ENCODE data around the gene C14orf180.

GRCh38 chr14:104586832-104587620 is 7.5 kb downstream of the C14orf180 start:
- TF ChIP-seq, protein P1, sequence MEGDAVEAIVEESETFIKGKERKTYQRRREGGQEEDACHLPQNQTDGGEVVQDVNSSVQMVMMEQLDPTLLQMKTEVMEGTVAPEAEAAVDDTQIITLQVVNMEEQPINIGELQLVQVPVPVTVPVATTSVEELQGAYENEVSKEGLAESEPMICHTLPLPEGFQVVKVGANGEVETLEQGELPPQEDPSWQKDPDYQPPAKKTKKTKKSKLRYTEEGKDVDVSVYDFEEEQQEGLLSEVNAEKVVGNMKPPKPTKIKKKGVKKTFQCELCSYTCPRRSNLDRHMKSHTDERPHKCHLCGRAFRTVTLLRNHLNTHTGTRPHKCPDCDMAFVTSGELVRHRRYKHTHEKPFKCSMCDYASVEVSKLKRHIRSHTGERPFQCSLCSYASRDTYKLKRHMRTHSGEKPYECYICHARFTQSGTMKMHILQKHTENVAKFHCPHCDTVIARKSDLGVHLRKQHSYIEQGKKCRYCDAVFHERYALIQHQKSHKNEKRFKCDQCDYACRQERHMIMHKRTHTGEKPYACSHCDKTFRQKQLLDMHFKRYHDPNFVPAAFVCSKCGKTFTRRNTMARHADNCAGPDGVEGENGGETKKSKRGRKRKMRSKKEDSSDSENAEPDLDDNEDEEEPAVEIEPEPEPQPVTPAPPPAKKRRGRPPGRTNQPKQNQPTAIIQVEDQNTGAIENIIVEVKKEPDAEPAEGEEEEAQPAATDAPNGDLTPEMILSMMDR (conservative IDR thresholded peaks at IDR 0.05; ENCODE audit: low read depth, low read length) = no peak
- TF ChIP-seq EZH2 (IDR thresholded peaks at IDR 0.05; ENCODE audit: low read length, unreplicated experiment) = no peak
- no peak for TF ChIP-seq EZH2phosphoT487 (IDR thresholded peaks at IDR 0.05; ENCODE audit: borderline replicate concordance, low read length)
